ENCODE results near the gene ACTR5.

DNA sequence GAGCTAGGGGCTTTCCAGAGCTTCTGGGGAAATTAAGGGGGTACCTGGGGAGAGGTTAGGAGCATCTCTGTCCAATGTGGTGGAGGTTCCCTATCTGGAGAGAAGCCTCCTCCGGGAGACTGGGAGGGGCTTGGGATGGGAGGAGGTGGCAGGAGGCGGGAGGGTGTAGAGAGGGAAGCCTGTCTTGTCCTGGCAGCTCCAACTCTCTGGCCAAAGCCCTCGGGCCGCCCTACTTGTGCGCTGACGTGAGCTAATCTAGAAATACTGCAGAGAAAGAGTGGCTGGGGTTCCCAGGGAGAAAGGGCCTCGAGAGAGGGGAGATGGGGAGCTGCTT, 25.6 kb upstream of the ACTR5 start:
- TF ChIP-seq POLR2AphosphoS5 (IDR thresholded peaks at IDR 0.05) (no peak), CTCF (IDR thresholded peaks at IDR 0.05) (no peak), POLR2A (IDR thresholded peaks at IDR 0.05) (no peak)
